ENCODE data around the gene RSRC1.

RSRC1 gene

GRCh38 chr3:158094235-158095110 lies 15.4 kb upstream of the RSRC1 start:
- H3K9ac ChIP-seq (ENCODE audit: low read depth, low read length): no peak overlapping the region
- peaks cover 4% of the 10 kb centered on the region for H3K4me1 ChIP-seq (ENCODE audit: control insufficient read depth, insufficient read depth, low read length)
- peaks cover 75% of the 10 kb centered on the region for H3K27me3 ChIP-seq (ENCODE audit: control insufficient read depth, insufficient read depth, low read length)
- peak overlapping the region; percentile 52 for H3K4me3 ChIP-seq (ENCODE audit: low read depth, low read length)
- no peaks in the 10 kb centered on the region for H3K9me3 ChIP-seq (ENCODE audit: control insufficient read depth, insufficient read depth, low read length)
- H3K36me3 ChIP-seq (ENCODE audit: control insufficient read depth, insufficient read depth, low read length): no peaks in the 10 kb centered on the region

GRCh38 chr3:158095111-158095813 lies 14.6 kb upstream of the RSRC1 start:
- Histone ChIP-seq H3K9ac (ENCODE audit: low read depth, low read length) (no peak overlapping the region), H3K4me1 (ENCODE audit: control insufficient read depth, insufficient read depth, low read length) (peaks cover 4% of the 10 kb centered on the region), H3K36me3 (ENCODE audit: control insufficient read depth, insufficient read depth, low read length) (no peaks in the 10 kb centered on the region), H3K27me3 (ENCODE audit: control insufficient read depth, insufficient read depth, low read length) (peaks cover 83% of the 10 kb centered on the region), H3K9me3 (ENCODE audit: control insufficient read depth, insufficient read depth, low read length) (no peaks in the 10 kb centered on the region), H3K4me3 (ENCODE audit: low read depth, low read length) (peak overlapping the region; percentile 52)

GRCh38 chr3:158095814-158096704 lies 13.8 kb upstream of the RSRC1 start:
- Histone ChIP-seq H3K9me3 (ENCODE audit: control insufficient read depth, insufficient read depth, low read length) (no peaks in the 10 kb centered on the region), H3K4me3 (ENCODE audit: low read depth, low read length) (no peak overlapping the region), H3K27me3 (ENCODE audit: control insufficient read depth, insufficient read depth, low read length) (peaks cover 91% of the 10 kb centered on the region), H3K36me3 (ENCODE audit: control insufficient read depth, insufficient read depth, low read length) (no peaks in the 10 kb centered on the region), H3K9ac (ENCODE audit: low read depth, low read length) (no peak overlapping the region), H3K4me1 (ENCODE audit: control insufficient read depth, insufficient read depth, low read length) (peaks cover 7% of the 10 kb centered on the region)

DNA sequence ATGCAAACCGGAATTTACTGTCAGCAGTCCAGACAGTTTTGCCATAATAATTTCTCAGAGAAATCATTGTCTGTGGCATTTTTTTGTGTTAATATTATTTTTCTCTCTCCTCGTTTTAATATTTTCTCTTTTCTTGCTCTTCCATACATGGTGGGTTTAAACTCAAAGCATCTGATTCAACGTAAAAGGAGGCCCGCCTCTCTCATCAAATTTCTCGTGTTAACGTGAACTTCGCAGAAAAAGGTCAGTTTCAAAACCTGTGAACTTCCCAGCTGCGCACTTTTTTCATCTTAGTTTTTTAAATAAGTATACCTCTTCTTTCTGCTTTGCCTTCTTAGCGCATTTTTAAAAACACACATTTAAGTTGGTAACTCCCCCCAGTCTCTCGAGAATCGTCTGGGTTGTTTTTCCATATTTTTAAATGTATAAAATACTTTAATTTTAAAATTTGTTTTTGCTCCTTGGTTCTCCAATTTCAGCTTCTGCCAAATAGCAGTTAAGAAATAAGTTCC lies 12.8 kb upstream of the RSRC1 start:
- Histone ChIP-seq H3K36me3 (ENCODE audit: control insufficient read depth, insufficient read depth, low read length) (no peaks in the 10 kb centered on the region), H3K9ac (ENCODE audit: low read depth, low read length) (no peak overlapping the region), H3K4me1 (ENCODE audit: control insufficient read depth, insufficient read depth, low read length) (peaks cover 7% of the 10 kb centered on the region), H3K4me3 (ENCODE audit: low read depth, low read length) (peak overlapping the region; percentile 90), H3K27me3 (ENCODE audit: control insufficient read depth, insufficient read depth, low read length) (peaks cover 96% of the 10 kb centered on the region), H3K9me3 (ENCODE audit: control insufficient read depth, insufficient read depth, low read length) (no peaks in the 10 kb centered on the region)

DNA sequence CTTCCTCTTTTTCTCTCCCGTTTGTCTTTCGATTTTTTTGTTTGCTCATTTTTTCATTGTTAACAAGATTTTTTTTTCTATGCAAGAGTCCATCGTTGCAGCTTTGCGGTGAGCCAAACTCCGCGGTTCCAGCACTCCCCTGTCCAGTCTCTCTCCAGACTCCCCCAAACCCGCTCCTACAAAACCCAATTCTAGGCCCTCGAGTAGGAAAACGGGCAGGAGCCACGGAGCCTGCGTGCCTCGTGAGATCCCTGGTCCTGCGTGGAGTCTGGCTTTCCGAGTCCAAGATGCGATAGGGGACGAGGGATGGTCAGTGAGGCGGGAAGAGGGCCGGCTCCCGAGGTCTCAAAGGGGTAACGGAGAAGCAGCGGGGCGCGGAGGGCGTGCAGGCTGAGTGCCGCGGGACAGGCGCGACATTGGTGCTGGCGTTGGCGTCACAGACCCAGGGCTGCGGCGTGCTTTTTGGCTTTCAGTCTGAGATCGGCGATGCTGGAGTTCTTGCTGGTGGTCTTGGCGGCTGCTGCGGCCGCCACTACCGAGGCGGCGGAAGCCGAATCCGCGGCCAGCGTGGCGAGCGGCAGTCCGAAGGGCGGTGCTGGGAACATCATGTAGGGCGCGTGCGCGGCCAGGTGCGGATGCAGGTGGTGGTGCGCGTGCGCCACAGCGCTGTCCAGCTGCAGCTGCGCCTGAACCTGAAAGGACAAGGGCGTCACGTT lies 12.1 kb upstream of the RSRC1 start:
- Histone ChIP-seq H3K9me3 (ENCODE audit: control insufficient read depth, insufficient read depth, low read length) (no peaks in the 10 kb centered on the region), H3K9ac (ENCODE audit: low read depth, low read length) (peak overlapping the region; percentile 50), H3K27me3 (ENCODE audit: control insufficient read depth, insufficient read depth, low read length) (peaks cover 96% of the 10 kb centered on the region), H3K4me1 (ENCODE audit: control insufficient read depth, insufficient read depth, low read length) (peaks cover 7% of the 10 kb centered on the region), H3K4me3 (ENCODE audit: low read depth, low read length) (peak overlapping the region; percentile 90), H3K36me3 (ENCODE audit: control insufficient read depth, insufficient read depth, low read length) (no peaks in the 10 kb centered on the region)

GRCh38 chr3:158098309-158098639 lies 11.6 kb upstream of the RSRC1 start:
- H3K9me3 ChIP-seq (ENCODE audit: control insufficient read depth, insufficient read depth, low read length): no peaks in the 10 kb centered on the region
- H3K9ac ChIP-seq (ENCODE audit: low read depth, low read length): no peak overlapping the region
- peaks cover 96% of the 10 kb centered on the region for H3K27me3 ChIP-seq (ENCODE audit: control insufficient read depth, insufficient read depth, low read length)
- H3K36me3 ChIP-seq (ENCODE audit: control insufficient read depth, insufficient read depth, low read length): no peaks in the 10 kb centered on the region
- H3K4me3 ChIP-seq (ENCODE audit: low read depth, low read length): peak overlapping the region; percentile 90
- H3K4me1 ChIP-seq (ENCODE audit: control insufficient read depth, insufficient read depth, low read length): peaks cover 7% of the 10 kb centered on the region

GRCh38 chr3:158098834-158099424 lies 11.0 kb upstream of the RSRC1 start:
- no peaks in the 10 kb centered on the region for H3K36me3 ChIP-seq (ENCODE audit: control insufficient read depth, insufficient read depth, low read length)
- H3K4me1 ChIP-seq (ENCODE audit: control insufficient read depth, insufficient read depth, low read length): peaks cover 7% of the 10 kb centered on the region
- no peaks in the 10 kb centered on the region for H3K9me3 ChIP-seq (ENCODE audit: control insufficient read depth, insufficient read depth, low read length)
- H3K4me3 ChIP-seq (ENCODE audit: low read depth, low read length): peak overlapping the region; percentile 90
- no peak overlapping the region for H3K9ac ChIP-seq (ENCODE audit: low read depth, low read length)
- peaks cover 96% of the 10 kb centered on the region for H3K27me3 ChIP-seq (ENCODE audit: control insufficient read depth, insufficient read depth, low read length)

DNA sequence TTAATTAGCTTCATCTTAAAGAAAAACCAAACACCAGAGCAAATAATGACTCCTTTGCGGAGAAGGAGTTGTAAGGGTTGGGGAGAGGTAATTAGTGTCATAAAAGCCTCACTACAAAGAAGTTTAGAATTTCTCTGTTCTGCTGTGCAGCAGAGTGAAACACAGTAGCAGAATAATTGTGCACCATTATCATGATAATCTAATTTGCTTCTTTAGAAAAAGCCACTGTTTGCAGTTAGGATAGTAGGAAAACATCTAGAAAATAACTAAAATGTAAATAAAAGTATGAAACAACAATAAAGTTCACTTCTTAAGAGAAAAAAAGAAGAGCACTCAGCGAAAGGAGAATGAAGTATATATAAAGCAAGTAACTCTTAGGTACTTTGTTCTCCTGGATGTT lies 9.2 kb upstream of the RSRC1 start:
- Histone ChIP-seq H3K36me3 (ENCODE audit: control insufficient read depth, insufficient read depth, low read length) (no peaks in the 10 kb centered on the region), H3K27me3 (ENCODE audit: control insufficient read depth, insufficient read depth, low read length) (peaks cover 94% of the 10 kb centered on the region)

DNA sequence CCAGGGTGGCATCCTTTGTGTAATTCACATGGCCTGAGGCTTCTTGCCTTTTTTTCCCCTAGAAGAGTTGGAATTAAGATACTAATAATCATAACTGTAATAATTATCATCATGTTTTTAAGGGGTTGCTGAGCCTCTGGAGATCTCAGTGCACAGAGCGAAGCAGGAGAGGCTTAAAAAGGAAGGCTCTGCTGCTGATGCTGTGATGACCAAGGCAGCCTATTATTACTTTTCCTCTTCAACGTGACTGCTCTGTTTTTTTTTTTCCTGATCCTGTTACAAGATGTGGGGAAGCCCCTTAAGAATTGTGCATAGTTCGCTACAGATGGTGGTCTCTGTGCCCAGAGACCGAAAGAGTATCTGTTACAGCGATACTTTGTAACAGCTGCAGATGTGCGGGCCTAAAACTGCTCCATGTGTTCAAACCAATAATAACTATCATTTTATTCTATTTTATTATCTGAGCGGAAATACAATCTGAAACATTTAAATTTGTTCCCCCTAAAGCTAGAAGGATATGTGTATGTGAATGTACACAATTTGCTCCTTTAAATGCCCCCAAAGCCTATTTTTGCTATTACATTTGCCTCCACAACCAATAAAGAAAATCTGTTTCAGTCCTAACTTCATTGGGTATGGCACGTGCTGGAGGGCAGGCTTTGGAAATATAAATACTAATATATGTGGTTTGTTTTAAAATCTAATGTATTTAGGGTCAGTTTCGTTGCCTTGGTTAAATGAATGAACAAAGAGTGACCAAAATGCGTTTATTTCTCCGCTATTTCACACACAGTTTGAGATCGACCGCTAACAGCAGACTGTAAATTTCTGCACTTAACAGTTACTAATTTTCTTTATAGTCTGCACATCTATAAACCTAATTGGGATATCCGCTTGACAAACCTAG lies 8.3 kb upstream of the RSRC1 start:
- Histone ChIP-seq H3K4me3 (ENCODE audit: low read depth, low read length) (peak overlapping the region; percentile 13), H3K27me3 (ENCODE audit: control insufficient read depth, insufficient read depth, low read length) (peaks cover 93% of the 10 kb centered on the region), H3K9me3 (ENCODE audit: control insufficient read depth, insufficient read depth, low read length) (no peaks in the 10 kb centered on the region), H3K36me3 (ENCODE audit: control insufficient read depth, insufficient read depth, low read length) (no peaks in the 10 kb centered on the region), H3K9ac (ENCODE audit: low read depth, low read length) (no peak overlapping the region), H3K4me1 (ENCODE audit: control insufficient read depth, insufficient read depth, low read length) (peaks cover 7% of the 10 kb centered on the region)

More for the DNA sequence above, 9.2 kb upstream of the RSRC1 start:
- H3K9ac ChIP-seq (ENCODE audit: low read depth, low read length): no peak overlapping the region
- no peak overlapping the region for H3K4me3 ChIP-seq (ENCODE audit: low read depth, low read length)
- no peaks in the 10 kb centered on the region for H3K9me3 ChIP-seq (ENCODE audit: control insufficient read depth, insufficient read depth, low read length)
- peaks cover 7% of the 10 kb centered on the region for H3K4me1 ChIP-seq (ENCODE audit: control insufficient read depth, insufficient read depth, low read length)

Measured in iPS-15b (cell line).